Non-pigmented ciliary epithelial cell (primary cell): ENCODE data around the gene MYCT1.
"Not testable (repeated sequence)": the region's sequence is repeated elsewhere in the genome, so short reads cannot be mapped to it uniquely, and the experiment has no call there.

Experiments
- DNase-seq: peaks from one replicate; pipeline ENCODE4 v3.0.0-alpha.2; 2010; ENCODE audit warnings: low read depth

Gene MYCT1

GRCh38 chr6:152697634-152698033 is at the start of gene MYCT1:
Gene MYCT1, plus strand, starts transcription at chr6:152697897. Its CDS starts 6 bp downstream, at chr6:152697903.
- DNase-seq: no peak

- DNase-seq: no peak
Measured at GRCh38 chr6:152648105-152648504, 49.6 kb upstream of the MYCT1 start.

GRCh38 chr6:152651986-152652385 is 45.7 kb upstream of the MYCT1 start:
- no peak for DNase-seq

- no peak for DNase-seq
Measured at GRCh38 chr6:152661776-152662175, 35.9 kb upstream of the MYCT1 start.

GRCh38 chr6:152669895-152670294 is 27.8 kb upstream of the MYCT1 start:
- no peak for DNase-seq

GRCh38 chr6:152671171-152671570 is 26.5 kb upstream of the MYCT1 start:
- no peak for DNase-seq

GRCh38 chr6:152673236-152673635 is 24.5 kb upstream of the MYCT1 start:
- no peak for DNase-seq

- no peak for DNase-seq
Measured at GRCh38 chr6:152680151-152680550, 17.5 kb upstream of the MYCT1 start.

GRCh38 chr6:152680879-152681517 is 16.7 kb upstream of the MYCT1 start:
- no peak for DNase-seq

GRCh38 chr6:152682141-152682540 is 15.6 kb upstream of the MYCT1 start:
- no peak for DNase-seq

- DNase-seq: not testable (repeated sequence)
Measured at GRCh38 chr6:152682935-152683334, 14.8 kb upstream of the MYCT1 start.

- DNase-seq: no peak
Measured at GRCh38 chr6:152685819-152686218, 11.9 kb upstream of the MYCT1 start.

GRCh38 chr6:152695372-152696045 is 2.2 kb upstream of the MYCT1 start:
- no peak for DNase-seq

GRCh38 chr6:152696522-152696921 is 1.2 kb upstream of the MYCT1 start:
- DNase-seq: peak; percentile 88

GRCh38 chr6:152698692-152699091 is 995 bp downstream of the MYCT1 start:
- DNase-seq: no peak

GRCh38 chr6:152700427-152700826 is 2.7 kb downstream of the MYCT1 start:
- no peak for DNase-seq

- DNase-seq: peak; percentile 9
Measured at GRCh38 chr6:152701081-152701862, 3.6 kb downstream of the MYCT1 start.

- no peak for DNase-seq
Measured at GRCh38 chr6:152701863-152702401, 4.2 kb downstream of the MYCT1 start.

GRCh38 chr6:152703750-152704149 is 6.1 kb downstream of the MYCT1 start:
- DNase-seq: not testable (repeated sequence)

- DNase-seq: no peak
Measured at GRCh38 chr6:152705327-152705726, 7.6 kb downstream of the MYCT1 start.

GRCh38 chr6:152716322-152716721 is 18.6 kb downstream of the MYCT1 start:
- no peak for DNase-seq

- no peak for DNase-seq
Measured at GRCh38 chr6:152720974-152721373, 23.3 kb downstream of the MYCT1 start.

GRCh38 chr6:152721956-152722355 is 24.3 kb downstream of the MYCT1 start:
- DNase-seq: no peak
